Neural progenitor cell (in vitro differentiated cells): ENCODE data around the gene LRRC45. TPM values are rescaled to one million over a fixed set of nuclear protein-coding genes. Genes with fewer than 3 reads are reported as not detected.

ENCODE experiments used
- DNase-seq: peaks from one replicate; pipeline ENCODE4 v3.0.0-alpha.2; 2016; ENCODE audit warnings: low spot score
- H2AFZ ChIP-seq: fragments of 200-600 bp; sonication (generic); replicated peaks from 2 replicates; pipeline ENCODE4 v1.6.1; 2016; ENCODE audit warnings: antibody characterized with exemption
- H3F3A ChIP-seq: fragments of 200-600 bp; sonication (generic); 2 replicates; pipeline ENCODE4 v1.6.1; 2016; ENCODE audit warnings: antibody characterized with exemption, low read depth
- H3K27ac ChIP-seq: fragments of 200-600 bp; sonication (generic); 2 replicates; pipeline ENCODE4 v1.5.1; 2016; ENCODE audit warnings: mild to moderate bottlenecking
- H3K27me3 ChIP-seq: fragments of 200-600 bp; sonication (generic); 2 replicates; pipeline ENCODE4 v1.6.1; 2016; ENCODE audit warnings: mild to moderate bottlenecking, moderate library complexity
- H3K36me3 ChIP-seq: fragments of 200-600 bp; sonication (generic); 2 replicates; pipeline ENCODE4 v1.5.1; 2016
- H3K4me1 ChIP-seq: fragments of 200-600 bp; sonication (generic); 2 replicates; pipeline ENCODE4 v1.6.1; 2016; ENCODE audit warnings: mixed run types
- H3K4me2 ChIP-seq: fragments of 200-600 bp; sonication (generic); 2 replicates; pipeline ENCODE4 v1.6.1; 2016
- H3K4me3 ChIP-seq: fragments of 200-600 bp; sonication (generic); 2 replicates; pipeline ENCODE4 v1.5.1; 2016
- H3K79me2 ChIP-seq: fragments of 200-600 bp; sonication (generic); 2 replicates; pipeline ENCODE4 v1.6.1; 2016; ENCODE audit warnings: low read depth
- H3K9ac ChIP-seq: fragments of 200-600 bp; sonication (generic); 2 replicates; pipeline ENCODE4 v1.6.1; 2016
- H3K9me3 ChIP-seq: fragments of 200-600 bp; sonication (generic); 2 replicates; pipeline ENCODE4 v1.5.1; 2016; ENCODE audit warnings: low read depth
- H4K20me1 ChIP-seq: fragments of 200-600 bp; sonication (generic); 2 replicates; pipeline ENCODE4 v1.6.1; 2016; ENCODE audit warnings: low read depth
- H3K27ac Mint-ChIP-seq: 3 replicates; pipeline ENCODE4 v1.8.0; 2021; ENCODE audit warnings: mixed read lengths
- H3K27me3 Mint-ChIP-seq: 2 replicates; pipeline ENCODE4 v1.8.0; 2022; ENCODE audit warnings: low read depth, mild to moderate bottlenecking, inconsistent platforms, moderate library complexity, mixed read lengths; ENCODE audit not compliant: insufficient read depth
- H3K36me3 Mint-ChIP-seq: 3 replicates; pipeline ENCODE4 v1.8.0; 2021; ENCODE audit warnings: mixed read lengths
- H3K4me1 Mint-ChIP-seq: 3 replicates; pipeline ENCODE4 v1.8.0; 2021; ENCODE audit warnings: mixed read lengths
- H3K4me3 Mint-ChIP-seq: 3 replicates; pipeline ENCODE4 v1.8.0; 2021; ENCODE audit warnings: mild to moderate bottlenecking, moderate library complexity, mixed read lengths
- H3K9me3 Mint-ChIP-seq: 3 replicates; pipeline ENCODE4 v1.8.0; 2020; ENCODE audit warnings: mixed read lengths
- CTCF ChIP-seq: fragments of 200-600 bp; sonication (generic); IDR thresholded peaks from 2 replicates; pipeline ENCODE4 v1.5.1; 2017; ENCODE audit warnings: antibody characterized with exemption, mild to moderate bottlenecking
- EZH2 ChIP-seq: fragments of 200-600 bp; sonication (generic); IDR thresholded peaks from 2 replicates; pipeline ENCODE4 v1.6.1; 2017; ENCODE audit warnings: antibody characterized with exemption, mild to moderate bottlenecking, moderate library complexity
- EZH2phosphoT487 ChIP-seq: fragments of 200-600 bp; sonication (generic); IDR thresholded peaks from 2 replicates; pipeline ENCODE4 v1.6.1; 2017; ENCODE audit warnings: antibody characterized with exemption
- total RNA-seq: library from RNA; depleted of rRNA; stranded (reverse); fragments of >200 nt; gene quantifications from 2 replicates; pipeline ENCODE4 v1.2.3, GENCODE V29; 2015; ENCODE audit warnings: low replicate concordance

LRRC45 gene
- total RNA-seq, 1 donor from 2014 or later = 15.4 TPM

GRCh38 chr17:81995463-81996231, 27.5 kb upstream of the LRRC45 start:
- Mint-ChIP-seq H3K9me3 (no peaks in the 10 kb centered on the region), H3K4me1 (peaks cover 45% of the 10 kb centered on the region), H3K4me3 (no peak overlapping the region), H3K27ac (peak overlapping the region; percentile 76), H3K27me3 (peaks cover 3% of the 10 kb centered on the region), H3K36me3 (peaks cover 2% of the 10 kb centered on the region)
- Histone ChIP-seq H2AFZ (no peak overlapping the region), H3K79me2 (peaks cover 4% of the 10 kb centered on the region), H3F3A (peaks cover 31% of the 10 kb centered on the region), H3K9me3 (no peaks in the 10 kb centered on the region), H3K9ac (no peak overlapping the region), H3K4me3 (no peak overlapping the region), H3K36me3 (no peaks in the 10 kb centered on the region), H4K20me1 (no peaks in the 10 kb centered on the region), H3K27me3 (no peaks in the 10 kb centered on the region), H3K27ac (no peak overlapping the region), H3K4me1 (peaks cover 36% of the 10 kb centered on the region), H3K4me2 (no peak overlapping the region)
- no peak for DNase-seq
- TF ChIP-seq CTCF (no peak), EZH2 (no peak), EZH2phosphoT487 (no peak)

- peaks cover 33% of the 10 kb centered on the region for H3K4me1 ChIP-seq
- no peaks in the 10 kb centered on the region for H3K27me3 ChIP-seq
- H3K9me3 ChIP-seq = no peaks in the 10 kb centered on the region
- no peak for DNase-seq
- H3K4me3 ChIP-seq = no peak overlapping the region
- H3K27ac ChIP-seq = peak overlapping the region; percentile 13
- no peaks in the 10 kb centered on the region for H3K36me3 Mint-ChIP-seq
- H3K27me3 Mint-ChIP-seq = peaks cover 2% of the 10 kb centered on the region
- H3F3A ChIP-seq = peaks cover 26% of the 10 kb centered on the region
- peaks cover 42% of the 10 kb centered on the region for H3K4me1 Mint-ChIP-seq
- no peak overlapping the region for H2AFZ ChIP-seq
- H3K4me3 Mint-ChIP-seq = no peak overlapping the region
- H3K4me2 ChIP-seq = no peak overlapping the region
- TF ChIP-seq EZH2 (no peak), CTCF (no peak), EZH2phosphoT487 (no peak)
- peak overlapping the region; percentile 76 for H3K27ac Mint-ChIP-seq
- no peaks in the 10 kb centered on the region for H3K79me2 ChIP-seq
- no peak overlapping the region for H3K9ac ChIP-seq
- no peaks in the 10 kb centered on the region for H4K20me1 ChIP-seq
- no peaks in the 10 kb centered on the region for H3K9me3 Mint-ChIP-seq
- H3K36me3 ChIP-seq = no peaks in the 10 kb centered on the region
Observed at GRCh38 chr17:81996232-81996756, 26.8 kb upstream of the LRRC45 start.

GRCh38 chr17:81996757-81997441, 26.2 kb upstream of the LRRC45 start:
- DNase-seq = no peak
- Histone ChIP-seq H3K79me2 (no peaks in the 10 kb centered on the region), H2AFZ (no peak overlapping the region), H3K36me3 (no peaks in the 10 kb centered on the region), H3K9ac (no peak overlapping the region), H3K27ac (no peak overlapping the region), H3K4me3 (no peak overlapping the region), H3K4me2 (no peak overlapping the region), H4K20me1 (no peaks in the 10 kb centered on the region), H3K4me1 (peaks cover 27% of the 10 kb centered on the region), H3K9me3 (no peaks in the 10 kb centered on the region), H3K27me3 (no peaks in the 10 kb centered on the region), H3F3A (peaks cover 20% of the 10 kb centered on the region)
- TF ChIP-seq EZH2 (no peak), EZH2phosphoT487 (no peak), CTCF (no peak)
- Mint-ChIP-seq H3K4me3 (no peak overlapping the region), H3K4me1 (peaks cover 41% of the 10 kb centered on the region), H3K36me3 (no peaks in the 10 kb centered on the region), H3K27me3 (peaks cover 2% of the 10 kb centered on the region), H3K27ac (no peak overlapping the region), H3K9me3 (no peaks in the 10 kb centered on the region)
